Hematopoietic multipotent progenitor cell (in vitro differentiated cells): ENCODE results near the gene MAN2A2. TPM values are rescaled to one million over a fixed set of nuclear protein-coding genes. Genes with fewer than 3 reads are reported as not detected.
A peak's percentile ranks its signal among the peaks of the same experiment; 100 is the strongest.

Experiments
- DNase-seq, 3 donors: peaks; one replicate each; pipeline ENCODE4 v3.0.0-alpha.2; 2011 to 2015; ENCODE audit warnings: low read depth in 2 of 3, low spot score in 2 of 3
- total RNA-seq: library from RNA; depleted of rRNA; stranded (reverse); fragments of >200 nt; gene quantifications from one replicate; pipeline ENCODE4 v1.2.3, GENCODE V29; 2012

Gene MAN2A2
- total RNA-seq, 1 donor: 224 TPM

- no peak for DNase-seq
Observed at GRCh38 chr15:90936823-90937222, 33.7 kb downstream of the MAN2A2 start.

GRCh38 chr15:90938261-90938660 is 35.2 kb downstream of the MAN2A2 start:
- DNase-seq: no peak

GRCh38 chr15:90939756-90940155 is 36.7 kb downstream of the MAN2A2 start:
- DNase-seq: no peak

- no peak for DNase-seq
Observed at GRCh38 chr15:90941038-90941437, 37.9 kb downstream of the MAN2A2 start.

GRCh38 chr15:90942354-90943120 is 39.4 kb downstream of the MAN2A2 start:
- DNase-seq: no peak

- DNase-seq: no peak
Observed at GRCh38 chr15:90945091-90945490, 42.0 kb downstream of the MAN2A2 start.

GRCh38 chr15:90946538-90946937 is 43.4 kb downstream of the MAN2A2 start:
- no peak for DNase-seq

- no peak for DNase-seq
Observed at GRCh38 chr15:90946941-90947576, 44.0 kb downstream of the MAN2A2 start.

- no peak for DNase-seq
Observed at GRCh38 chr15:90947577-90948357, 44.7 kb downstream of the MAN2A2 start.

GRCh38 chr15:90948506-90948905 is 45.4 kb downstream of the MAN2A2 start:
- no peak for DNase-seq

GRCh38 chr15:90949979-90950675 is 47.0 kb downstream of the MAN2A2 start:
- DNase-seq: no peak

GRCh38 chr15:90950676-90951075 is 47.6 kb downstream of the MAN2A2 start:
- DNase-seq: no peak

- no peak for DNase-seq
Observed at GRCh38 chr15:90952901-90953677, 50.0 kb downstream of the MAN2A2 start.

- no peak for DNase-seq
Observed at GRCh38 chr15:90953947-90954711, 51.0 kb downstream of the MAN2A2 start.

GRCh38 chr15:90954712-90955623 is 51.9 kb downstream of the MAN2A2 start, which contains the start of gene RCCD1:
Gene RCCD1, plus strand, starts transcription at chr15:90954884. Its CDS starts 1,851 bp downstream, at chr15:90956735.
- DNase-seq: peak; percentile 69 to 95 (median 91)

GRCh38 chr15:90955624-90956273 is 52.6 kb downstream of the MAN2A2 start:
- no peak for DNase-seq

- DNase-seq: peak; percentile 33 to 83 (median 80)
Observed at GRCh38 chr15:90956274-90957030, 53.4 kb downstream of the MAN2A2 start.
